Femur (tissue), 1 donor: ENCODE data around the gene SH3GL1.
A peak's percentile ranks its signal among the peaks of the same experiment; 100 is the strongest.

ENCODE experiments used
- DNase-seq: peaks from one replicate; pipeline ENCODE4 v3.0.0-alpha.2; 2017

Gene SH3GL1

GRCh38 chr19:4400135-4400936 lies at the start of gene SH3GL1:
Gene SH3GL1, minus strand, starts transcription at chr19:4400547. Its CDS starts 179 bp downstream, at chr19:4400368.
- peak; percentile 96 for DNase-seq

GRCh38 chr19:4449639-4450028 lies 49.3 kb upstream of the SH3GL1 start:
- DNase-seq, result no peak

- DNase-seq, result peak; percentile 82
Measured at GRCh38 chr19:4449022-4449638, 48.8 kb upstream of the SH3GL1 start.

- no peak for DNase-seq
Measured at GRCh38 chr19:4448147-4448985, 48.0 kb upstream of the SH3GL1 start.

GRCh38 chr19:4447327-4448146 lies 47.2 kb upstream of the SH3GL1 start:
- no peak for DNase-seq

GRCh38 chr19:4446704-4447200 lies 46.4 kb upstream of the SH3GL1 start:
- DNase-seq, result peak; percentile 22

- DNase-seq, result peak; percentile 28
Measured at GRCh38 chr19:4445963-4446703, 45.8 kb upstream of the SH3GL1 start.

- peak; percentile 25 for DNase-seq
Measured at GRCh38 chr19:4444765-4445741, 44.7 kb upstream of the SH3GL1 start.

- DNase-seq, result no peak
Measured at GRCh38 chr19:4443966-4444764, 43.8 kb upstream of the SH3GL1 start.

- DNase-seq, result no peak
Measured at GRCh38 chr19:4443188-4443587, 42.8 kb upstream of the SH3GL1 start.

- DNase-seq, result no peak
Measured at GRCh38 chr19:4442819-4443146, 42.4 kb upstream of the SH3GL1 start.

GRCh38 chr19:4441994-4442818 lies 41.9 kb upstream of the SH3GL1 start:
- DNase-seq, result no peak

GRCh38 chr19:4439243-4439642 lies 38.9 kb upstream of the SH3GL1 start:
- no peak for DNase-seq

- DNase-seq, result no peak
Measured at GRCh38 chr19:4437103-4437502, 36.8 kb upstream of the SH3GL1 start.

GRCh38 chr19:4436231-4436630 lies 35.9 kb upstream of the SH3GL1 start:
- DNase-seq, result no peak

- DNase-seq, result no peak
Measured at GRCh38 chr19:4434391-4434790, 34.0 kb upstream of the SH3GL1 start.

GRCh38 chr19:4432918-4433506 lies 32.7 kb upstream of the SH3GL1 start:
- no peak for DNase-seq
